ENCODE data around the gene TMEM209.

DNA sequence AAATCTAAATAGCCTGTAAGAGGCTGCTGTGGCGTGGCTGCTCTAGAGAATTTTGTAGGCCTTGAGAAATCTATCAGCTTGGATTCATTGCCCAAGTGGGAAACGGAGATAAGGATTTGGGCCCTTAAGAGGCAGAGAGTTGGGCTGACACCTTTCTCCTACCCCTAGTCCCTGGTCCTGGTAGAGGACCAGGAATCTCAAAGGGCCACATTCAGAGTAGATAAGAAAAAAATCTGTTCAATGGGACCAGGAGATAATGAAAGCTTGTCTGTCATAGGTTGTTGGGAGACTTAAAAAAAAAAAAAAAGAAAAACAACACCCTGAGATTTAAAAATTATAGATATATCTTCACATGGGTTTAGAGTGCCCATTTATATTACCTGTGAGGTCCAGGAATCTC lies 17.8 kb downstream of the TMEM209 start:
- TF ChIP-seq, protein P1, sequence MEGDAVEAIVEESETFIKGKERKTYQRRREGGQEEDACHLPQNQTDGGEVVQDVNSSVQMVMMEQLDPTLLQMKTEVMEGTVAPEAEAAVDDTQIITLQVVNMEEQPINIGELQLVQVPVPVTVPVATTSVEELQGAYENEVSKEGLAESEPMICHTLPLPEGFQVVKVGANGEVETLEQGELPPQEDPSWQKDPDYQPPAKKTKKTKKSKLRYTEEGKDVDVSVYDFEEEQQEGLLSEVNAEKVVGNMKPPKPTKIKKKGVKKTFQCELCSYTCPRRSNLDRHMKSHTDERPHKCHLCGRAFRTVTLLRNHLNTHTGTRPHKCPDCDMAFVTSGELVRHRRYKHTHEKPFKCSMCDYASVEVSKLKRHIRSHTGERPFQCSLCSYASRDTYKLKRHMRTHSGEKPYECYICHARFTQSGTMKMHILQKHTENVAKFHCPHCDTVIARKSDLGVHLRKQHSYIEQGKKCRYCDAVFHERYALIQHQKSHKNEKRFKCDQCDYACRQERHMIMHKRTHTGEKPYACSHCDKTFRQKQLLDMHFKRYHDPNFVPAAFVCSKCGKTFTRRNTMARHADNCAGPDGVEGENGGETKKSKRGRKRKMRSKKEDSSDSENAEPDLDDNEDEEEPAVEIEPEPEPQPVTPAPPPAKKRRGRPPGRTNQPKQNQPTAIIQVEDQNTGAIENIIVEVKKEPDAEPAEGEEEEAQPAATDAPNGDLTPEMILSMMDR (conservative IDR thresholded peaks at IDR 0.05; ENCODE audit: low read length), result no peak
- no peak for TF ChIP-seq EZH2phosphoT487 (IDR thresholded peaks at IDR 0.05; ENCODE audit: borderline replicate concordance)
